Kidney (tissue), 14 donors: ENCODE results near the gene FFAR1. TPM values are rescaled to one million over a fixed set of nuclear protein-coding genes. Genes with fewer than 3 reads are reported as not detected.

Source experiments
- DNase-seq, 5 donors: peaks; one replicate each; pipeline ENCODE4 v3.0.0-alpha.2; 2013 to 2020
- FAIRE-seq: peaks from 2 replicates; lab custom pipeline; 2012; peaks lifted over from hg19 to GRCh38; lab: Jason Lieb, UNC
- H3K27ac ChIP-seq, 2 donors: one replicate each; pipeline ENCODE4 v1.7.0; 2013; ENCODE audit warnings: low read depth in 2 of 2, low read length in 2 of 2, inconsistent platforms in 1 of 2
- H3K27me3 ChIP-seq: one replicate; pipeline ENCODE4 v1.7.1; 2013; ENCODE audit warnings: low read length, inconsistent platforms; ENCODE audit not compliant: control insufficient read depth, insufficient read depth
- H3K36me3 ChIP-seq, 3 donors: one replicate each; pipeline versions ENCODE4 v1.7.0 to v1.7.1; 2013; ENCODE audit warnings: low read length in 3 of 3, control low read depth in 1 of 3, inconsistent platforms in 1 of 3; ENCODE audit not compliant: insufficient read depth in 3 of 3, control insufficient read depth in 2 of 3
- H3K4me1 ChIP-seq, 3 donors: one replicate each; pipeline versions ENCODE4 v1.7.0 to v1.7.1; 2013; ENCODE audit warnings: low read length in 3 of 3, inconsistent platforms in 1 of 3, low read depth in 1 of 3; ENCODE audit not compliant: control insufficient read depth in 2 of 3, insufficient read depth in 2 of 3
- H3K4me3 ChIP-seq, 3 donors: one replicate each; pipeline versions ENCODE4 v1.7.0 to v1.8.1; 2013; ENCODE audit warnings: low read length in 3 of 3, control low read depth in 1 of 3, inconsistent platforms in 1 of 3
- H3K9ac ChIP-seq, 3 donors: one replicate each; pipeline versions ENCODE4 v1.7.0 to v1.7.1; 2013; ENCODE audit warnings: low read length in 3 of 3, control low read depth in 1 of 3, inconsistent platforms in 1 of 3
- H3K9me3 ChIP-seq, 3 donors: one replicate each; pipeline versions ENCODE4 v1.7.0 to v1.7.1; 2013; ENCODE audit warnings: low read length in 3 of 3, control low read depth in 1 of 3, inconsistent platforms in 1 of 3; ENCODE audit not compliant: control insufficient read depth in 2 of 3, insufficient read depth in 1 of 3
- intact Hi-C: fragments of 100-400 bp; cut with DNase I; formaldehyde crosslinking; loops from one replicate; pipeline ENCODE4 v1.11.1; 2022
- polyA plus RNA-seq: library from polyadenylated mRNA; stranded (reverse); fragments of 350-450 nt; fragmentation: Illumina TruSeq; extraction: RNeasy Lipid Tissue Mini Kit (QIAGEN cat#74804); gene quantifications from one replicate; pipeline ENCODE4 v1.2.3, GENCODE V29; 2014; ENCODE audit warnings: low read depth, low replicate concordance; ENCODE audit not compliant: insufficient read depth
- total RNA-seq: library from RNA; stranded (reverse); fragmentation: NEBNext Ultra II Directional; extraction: Animal tissue kit (Norgen Biotek cat#: 25700); gene quantifications from one replicate; pipeline ENCODE4 v1.2.1, GENCODE V29; 2021
- TF ChIP-seq, protein P1 (sequence below): IDR thresholded peaks from 3 replicates; pipeline ENCODE4 v1.5.1; 2012; ENCODE audit warnings: mild to moderate bottlenecking, moderate library complexity, borderline replicate concordance; ENCODE audit not compliant: insufficient read depth; ENCODE audit errors: extremely low read depth
- donor health status: control.
- donor health status: control.
- donor health status: control.
- donor health status: control.
- donor health status: control.
- donor health status: DM: yes; HTN: yes; CAD: no.
- donor health status: Normal renal cell carcinoma (clear cell type).

The FFAR1 gene
- total and polyA plus RNA-seq, 2 donors from 2014 or later, result not detected

DNA sequence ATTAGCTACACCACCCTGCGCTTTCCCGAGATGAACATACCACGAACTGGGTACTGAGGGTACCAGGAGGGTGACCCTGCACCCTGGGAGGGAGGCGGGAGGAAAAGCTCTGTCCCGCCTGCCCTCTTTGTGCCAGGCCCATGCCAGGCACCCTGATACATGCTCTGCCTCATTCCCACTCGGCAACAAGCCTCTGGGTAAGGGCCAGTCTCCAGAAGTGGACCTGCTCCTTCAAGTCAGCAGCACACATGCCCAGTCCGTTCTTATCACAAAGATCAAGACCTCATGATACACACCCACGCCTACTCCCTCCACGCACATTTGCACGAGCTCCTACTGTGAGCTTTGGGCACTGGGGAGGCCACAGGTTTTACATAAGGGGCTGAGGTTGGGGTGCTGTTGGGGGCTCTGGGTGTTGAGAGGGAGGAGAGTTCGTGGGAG is 2.0 kb upstream of the FFAR1 start:
- Histone ChIP-seq H3K36me3 (no peaks in the 10 kb centered on the region), H3K9me3 (no peaks in the 10 kb centered on the region), H3K9ac (no peak overlapping the region), H3K4me3 (no peak overlapping the region), H3K27ac (no peak overlapping the region), H3K27me3 (no peaks in the 10 kb centered on the region), H3K4me1 (no peaks in the 10 kb centered on the region)
- TF ChIP-seq, protein P1, sequence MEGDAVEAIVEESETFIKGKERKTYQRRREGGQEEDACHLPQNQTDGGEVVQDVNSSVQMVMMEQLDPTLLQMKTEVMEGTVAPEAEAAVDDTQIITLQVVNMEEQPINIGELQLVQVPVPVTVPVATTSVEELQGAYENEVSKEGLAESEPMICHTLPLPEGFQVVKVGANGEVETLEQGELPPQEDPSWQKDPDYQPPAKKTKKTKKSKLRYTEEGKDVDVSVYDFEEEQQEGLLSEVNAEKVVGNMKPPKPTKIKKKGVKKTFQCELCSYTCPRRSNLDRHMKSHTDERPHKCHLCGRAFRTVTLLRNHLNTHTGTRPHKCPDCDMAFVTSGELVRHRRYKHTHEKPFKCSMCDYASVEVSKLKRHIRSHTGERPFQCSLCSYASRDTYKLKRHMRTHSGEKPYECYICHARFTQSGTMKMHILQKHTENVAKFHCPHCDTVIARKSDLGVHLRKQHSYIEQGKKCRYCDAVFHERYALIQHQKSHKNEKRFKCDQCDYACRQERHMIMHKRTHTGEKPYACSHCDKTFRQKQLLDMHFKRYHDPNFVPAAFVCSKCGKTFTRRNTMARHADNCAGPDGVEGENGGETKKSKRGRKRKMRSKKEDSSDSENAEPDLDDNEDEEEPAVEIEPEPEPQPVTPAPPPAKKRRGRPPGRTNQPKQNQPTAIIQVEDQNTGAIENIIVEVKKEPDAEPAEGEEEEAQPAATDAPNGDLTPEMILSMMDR, result no peak
- FAIRE-seq, result no peak
- peak in 1 of 5 donors; percentile 23 for DNase-seq
- intact Hi-C loops, result no loop called here

GRCh38 chr19:35346193-35347052 is 1.3 kb upstream of the FFAR1 start:
- Histone ChIP-seq H3K27me3 (no peaks in the 10 kb centered on the region), H3K9ac (no peak overlapping the region), H3K4me1 (no peaks in the 10 kb centered on the region), H3K4me3 (no peak overlapping the region), H3K9me3 (no peaks in the 10 kb centered on the region), H3K36me3 (no peaks in the 10 kb centered on the region), H3K27ac (no peak overlapping the region)
- DNase-seq (peak in 2 of 5 donors; percentile 28 to 69), FAIRE-seq (no peak)
- TF ChIP-seq, protein P1, result no peak
- intact Hi-C loops, result no loop called here

- TF ChIP-seq, protein P1, result no peak
- intact Hi-C loops, result no loop called here
- FAIRE-seq (no peak), DNase-seq (no peak)
- Histone ChIP-seq H3K36me3 (no peaks in the 10 kb centered on the region), H3K27ac (no peak overlapping the region), H3K4me3 (no peak overlapping the region), H3K27me3 (no peaks in the 10 kb centered on the region), H3K4me1 (peaks cover 0 to 2% (median 0%) of the 10 kb centered on the region in 3 donors), H3K9me3 (no peaks in the 10 kb centered on the region), H3K9ac (no peak overlapping the region)
Observed at GRCh38 chr19:35347930-35348298, 212 bp downstream of the FFAR1 start.
